Activated CD8-positive, alpha-beta memory T cell treated with anti-CD3 and anti-CD28 coated beads for 4 hours (primary cell): ENCODE data around the gene MYO3A.

Experiments
- DNase-seq, 2 donors: peaks; one replicate each; pipeline ENCODE4 v3.0.0-alpha.2; 2020; ENCODE audit warnings: low read depth in 2 of 2

The MYO3A gene

GRCh38 chr10:26214551-26215395 lies 280.7 kb downstream of the MYO3A start:
- no peak for DNase-seq

- DNase-seq = no peak
Observed at GRCh38 chr10:26215396-26215934, 281.4 kb downstream of the MYO3A start.

GRCh38 chr10:26215935-26216584 lies 282.0 kb downstream of the MYO3A start:
- no peak for DNase-seq

GRCh38 chr10:26216585-26217395 lies 282.8 kb downstream of the MYO3A start, which contains the start of gene GAD2:
GAD2 (plus strand) TSS chr10:26216774; CDS start chr10:26216810, 36 bp downstream.
- DNase-seq = no peak

GRCh38 chr10:26217396-26218086 lies 283.5 kb downstream of the MYO3A start:
- DNase-seq = no peak

- DNase-seq = no peak
Observed at GRCh38 chr10:26219676-26220075, 285.6 kb downstream of the MYO3A start.

- DNase-seq = no peak
Observed at GRCh38 chr10:26220901-26221300, 286.9 kb downstream of the MYO3A start.

- DNase-seq = no peak
Observed at GRCh38 chr10:26221541-26221940, 287.5 kb downstream of the MYO3A start.

- DNase-seq = no peak
Observed at GRCh38 chr10:26222563-26222962, 288.5 kb downstream of the MYO3A start.

GRCh38 chr10:26225322-26225721 lies 291.3 kb downstream of the MYO3A start:
- DNase-seq = no peak

GRCh38 chr10:26227786-26228185 lies 293.8 kb downstream of the MYO3A start:
- DNase-seq = no peak

- DNase-seq = no peak
Observed at GRCh38 chr10:26232174-26232573, 298.1 kb downstream of the MYO3A start.

- DNase-seq = no peak
Observed at GRCh38 chr10:26235761-26236160, 301.7 kb downstream of the MYO3A start.

- no peak for DNase-seq
Observed at GRCh38 chr10:26238378-26238777, 304.3 kb downstream of the MYO3A start.

GRCh38 chr10:26242706-26243350 lies 308.8 kb downstream of the MYO3A start:
- no peak for DNase-seq

GRCh38 chr10:26243351-26243720 lies 309.3 kb downstream of the MYO3A start:
- no peak for DNase-seq

- no peak for DNase-seq
Observed at GRCh38 chr10:26249681-26250080, 315.7 kb downstream of the MYO3A start.

GRCh38 chr10:26251925-26252324 lies 317.9 kb downstream of the MYO3A start:
- no peak for DNase-seq

GRCh38 chr10:26254616-26255015 lies 320.6 kb downstream of the MYO3A start:
- DNase-seq = no peak

- no peak for DNase-seq
Observed at GRCh38 chr10:26259341-26259740, 325.3 kb downstream of the MYO3A start.
